Activated T-cell treated with anti-CD3 and anti-CD28 coated beads, Interleukin-2, amount 50 U/mL, for 72 hours (primary cell): Measurements from ENCODE around the gene NPBWR2. TPM values are rescaled to one million over a fixed set of nuclear protein-coding genes. Genes with fewer than 3 reads are reported as not detected.

ENCODE experiments used
- ATAC-seq, 2 donors: fragments of 150-1000 bp; cut with Tn5 transposase; replicated peaks in 1 of 2; 2 replicates each; pipeline ENCODE4 v1.10.0; 2021; ENCODE audit warnings: moderate library complexity in 2 of 2, mild to moderate bottlenecking in 1 of 2
- DNase-seq, 2 donors: peaks; one replicate each; pipeline ENCODE4 v3.0.0; 2021 to 2022; ENCODE audit warnings: mixed read lengths in 1 of 2
- H3K27ac Mint-ChIP-seq: one replicate; pipeline ENCODE4 v1.8.0; 2022; ENCODE audit warnings: mild to moderate bottlenecking, moderate library complexity, mixed read lengths
- H3K27me3 Mint-ChIP-seq: one replicate; pipeline ENCODE4 v1.8.0; 2022; ENCODE audit warnings: low read depth, mixed read lengths
- H3K36me3 Mint-ChIP-seq, 2 donors: one replicate each; pipeline ENCODE4 v1.8.0; 2022; ENCODE audit warnings: mixed read lengths in 2 of 2, mild to moderate bottlenecking in 1 of 2; ENCODE audit not compliant: insufficient read depth in 2 of 2
- H3K4me1 Mint-ChIP-seq: one replicate; pipeline ENCODE4 v1.8.0; 2022; ENCODE audit warnings: low read depth, mixed read lengths
- H3K4me3 Mint-ChIP-seq, 2 donors: one replicate each; pipeline ENCODE4 v1.8.0; 2022; ENCODE audit warnings: mild to moderate bottlenecking in 2 of 2, mixed read lengths in 2 of 2, moderate library complexity in 2 of 2
- H3K9me3 Mint-ChIP-seq, 2 donors: one replicate each; pipeline ENCODE4 v1.8.0; 2022; ENCODE audit warnings: mixed read lengths in 2 of 2
- total RNA-seq, 2 donors: library from RNA; stranded (reverse); gene quantifications; one replicate each; pipeline ENCODE4 v1.2.3, GENCODE V29; 2022

NPBWR2 gene
- total RNA-seq, 2 donors from 2014 or later = not detected

DNA sequence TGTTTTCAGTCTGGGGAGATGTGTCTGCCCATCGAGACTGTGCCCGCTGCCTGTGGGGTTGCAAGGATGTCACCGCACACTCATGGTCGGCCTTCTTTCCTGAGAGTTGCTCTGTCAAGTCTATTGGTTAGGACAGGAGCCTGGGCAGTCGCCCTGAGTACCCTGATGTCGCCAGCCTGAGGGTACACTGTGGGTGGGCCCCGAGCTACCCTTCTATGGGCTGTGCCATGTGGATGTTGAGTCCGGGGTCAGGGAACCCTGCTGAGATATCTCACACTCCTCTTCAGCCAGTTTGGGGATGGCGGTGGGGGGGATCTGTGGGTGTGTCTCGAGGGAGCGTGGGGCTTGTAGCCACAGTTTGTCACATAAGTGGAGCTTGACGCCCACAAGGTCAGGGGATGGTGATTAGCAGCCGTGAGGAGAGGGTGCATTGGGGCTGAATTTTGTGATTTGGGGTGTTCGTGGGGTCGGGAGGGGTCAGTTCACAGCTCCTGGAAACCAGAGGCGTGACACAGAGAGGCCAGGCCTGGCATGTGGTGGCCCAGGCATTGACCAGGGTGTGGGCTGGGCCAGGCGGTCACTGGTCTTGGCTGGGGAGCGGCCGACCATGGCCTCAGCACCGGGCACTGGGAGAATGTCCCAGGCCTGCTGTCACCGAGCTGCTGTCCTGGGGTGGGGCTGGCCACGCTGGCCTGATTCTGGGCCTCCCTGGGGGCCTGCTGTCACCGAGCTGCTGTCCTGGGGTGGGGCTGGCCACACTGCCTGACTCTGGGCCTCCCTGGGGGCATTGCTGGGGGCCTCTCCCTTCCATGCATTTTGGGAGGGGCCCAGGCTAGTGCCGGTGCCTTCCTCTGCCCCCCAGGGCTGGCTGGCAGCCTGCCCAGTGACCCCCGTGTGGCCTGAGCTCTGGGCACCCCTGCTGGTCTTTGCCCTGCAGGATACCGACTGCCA, 1.6 kb upstream of the NPBWR2 start:
- Mint-ChIP-seq H3K27me3 (no peaks in the 10 kb centered on the region), H3K36me3 (no peaks in the 10 kb centered on the region), H3K4me1 (no peaks in the 10 kb centered on the region), H3K4me3 (no peak overlapping the region), H3K9me3 (no peaks in the 10 kb centered on the region), H3K27ac (no peak overlapping the region)
- DNase-seq = no peak
- ATAC-seq = no peak

DNA sequence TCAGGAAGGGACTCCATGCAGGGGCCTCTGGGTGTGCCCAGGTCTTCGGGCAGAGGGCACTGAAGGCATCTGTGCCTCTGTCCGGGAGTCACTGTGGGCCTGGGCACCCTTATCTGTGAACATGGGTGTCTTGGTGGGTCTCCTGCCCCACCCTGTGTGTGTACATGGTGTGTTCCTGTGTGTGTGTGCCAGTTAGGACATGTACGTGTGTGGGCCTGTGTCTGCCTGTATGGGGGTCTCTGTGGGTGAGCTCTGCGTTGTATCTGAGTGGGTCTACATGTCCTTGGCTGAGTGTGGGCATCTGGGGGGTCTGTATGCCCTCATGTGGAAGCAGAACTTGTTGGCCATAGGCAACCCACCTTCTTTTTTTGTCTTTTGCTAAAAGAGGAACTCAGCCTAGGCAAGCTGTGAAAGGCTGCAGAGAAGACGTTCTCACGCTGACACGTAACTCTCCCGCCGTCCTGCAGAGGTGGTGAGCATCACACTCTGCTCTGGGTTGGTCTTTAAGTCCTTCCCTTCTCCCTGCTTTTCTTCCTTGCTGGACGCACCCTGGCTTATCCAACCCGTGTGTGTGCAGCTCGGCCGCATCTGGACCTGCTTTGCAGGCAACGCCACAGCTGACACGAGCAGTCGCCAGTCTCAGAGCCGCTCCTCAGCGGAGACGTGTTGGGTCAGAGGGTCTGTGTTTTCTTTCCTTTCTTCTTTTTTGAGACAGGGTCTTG, 532 bp upstream of the NPBWR2 start:
- Mint-ChIP-seq H3K4me3 (no peak overlapping the region), H3K9me3 (no peaks in the 10 kb centered on the region), H3K4me1 (peaks cover under 1% of the 10 kb centered on the region), H3K36me3 (no peaks in the 10 kb centered on the region), H3K27me3 (peaks cover 11% of the 10 kb centered on the region), H3K27ac (no peak overlapping the region)
- ATAC-seq (peak in 1 of 2 donors; percentile 21), DNase-seq (no peak)

GRCh38 chr20:64106435-64106961, 867 bp downstream of the NPBWR2 start:
- peaks cover 16% of the 10 kb centered on the region for H3K27me3 Mint-ChIP-seq
- peaks cover 5% of the 10 kb centered on the region for H3K4me1 Mint-ChIP-seq
- ATAC-seq (no peak), DNase-seq (no peak)
- H3K36me3 Mint-ChIP-seq = no peaks in the 10 kb centered on the region
- no peak overlapping the region for H3K27ac Mint-ChIP-seq
- no peak overlapping the region for H3K4me3 Mint-ChIP-seq
- no peaks in the 10 kb centered on the region for H3K9me3 Mint-ChIP-seq

DNA sequence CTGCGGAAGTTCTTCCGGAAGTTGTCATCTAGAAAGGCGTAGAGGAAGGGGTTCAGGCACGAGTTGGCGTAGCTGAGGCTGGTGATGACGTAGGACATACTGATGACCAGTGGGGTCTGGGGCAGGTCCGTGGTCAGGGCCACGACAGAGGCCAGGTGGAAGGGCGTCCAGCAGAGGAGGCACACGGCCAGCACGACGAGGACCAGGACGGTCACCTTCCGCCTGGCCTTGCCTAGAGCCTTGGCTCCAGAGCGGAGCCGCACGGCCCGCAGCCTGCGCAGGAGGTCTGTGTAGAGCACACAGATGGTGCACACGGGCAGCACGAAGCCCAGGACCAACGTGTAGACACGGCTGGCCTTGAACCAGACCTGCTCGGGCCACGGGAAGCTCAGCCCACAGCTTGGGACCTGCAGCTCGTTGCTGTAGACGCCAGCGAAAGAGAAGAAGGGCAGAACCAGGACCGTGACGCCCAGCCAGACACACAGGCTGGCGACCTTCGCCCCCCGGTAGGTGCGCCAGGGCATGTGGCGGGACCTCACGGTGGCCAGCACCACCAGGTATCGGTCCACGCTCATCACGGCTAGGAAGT, 1.4 kb downstream of the NPBWR2 start:
- no peaks in the 10 kb centered on the region for H3K9me3 Mint-ChIP-seq
- DNase-seq (no peak), ATAC-seq (no peak)
- H3K4me3 Mint-ChIP-seq = no peak overlapping the region
- H3K27me3 Mint-ChIP-seq = peaks cover 21% of the 10 kb centered on the region
- no peak overlapping the region for H3K27ac Mint-ChIP-seq
- H3K4me1 Mint-ChIP-seq = peaks cover 10% of the 10 kb centered on the region
- H3K36me3 Mint-ChIP-seq = no peaks in the 10 kb centered on the region

GRCh38 chr20:64104667-64105451, 2.5 kb downstream of the NPBWR2 start:
- H3K36me3 Mint-ChIP-seq = no peaks in the 10 kb centered on the region
- H3K4me1 Mint-ChIP-seq = peaks cover 20% of the 10 kb centered on the region
- ATAC-seq (no peak), DNase-seq (no peak)
- no peak overlapping the region for H3K27ac Mint-ChIP-seq
- H3K9me3 Mint-ChIP-seq = no peaks in the 10 kb centered on the region
- H3K4me3 Mint-ChIP-seq = no peak overlapping the region
- peaks cover 23% of the 10 kb centered on the region for H3K27me3 Mint-ChIP-seq

- DNase-seq = no peak
- peaks cover 20% of the 10 kb centered on the region for H3K4me1 Mint-ChIP-seq
- H3K9me3 Mint-ChIP-seq = no peaks in the 10 kb centered on the region
- no peaks in the 10 kb centered on the region for H3K36me3 Mint-ChIP-seq
- no peak overlapping the region for H3K4me3 Mint-ChIP-seq
- peaks cover 23% of the 10 kb centered on the region for H3K27me3 Mint-ChIP-seq
- ATAC-seq = no peak
- no peak overlapping the region for H3K27ac Mint-ChIP-seq
These were observed 3.3 kb downstream of the NPBWR2 start for GRCh38 chr20:64103871-64104666.

- no peak overlapping the region for H3K27ac Mint-ChIP-seq
These were observed 4.6 kb downstream of the NPBWR2 start for GRCh38 chr20:64102647-64103354.

GRCh38 chr20:64101731-64102621, 5.4 kb downstream of the NPBWR2 start:
- peak; percentile 80 to 87 for DNase-seq
- peaks cover 20% of the 10 kb centered on the region for H3K4me1 Mint-ChIP-seq

More at GRCh38 chr20:64102647-64103354, 4.6 kb downstream of the NPBWR2 start:
- Mint-ChIP-seq H3K9me3 (no peaks in the 10 kb centered on the region), H3K4me1 (peaks cover 20% of the 10 kb centered on the region), H3K27me3 (peaks cover 23% of the 10 kb centered on the region), H3K4me3 (peak overlapping the region; percentile 67 to 77), H3K36me3 (no peaks in the 10 kb centered on the region)
- DNase-seq = no peak
- peak; percentile 2 to 5 for ATAC-seq

DNA sequence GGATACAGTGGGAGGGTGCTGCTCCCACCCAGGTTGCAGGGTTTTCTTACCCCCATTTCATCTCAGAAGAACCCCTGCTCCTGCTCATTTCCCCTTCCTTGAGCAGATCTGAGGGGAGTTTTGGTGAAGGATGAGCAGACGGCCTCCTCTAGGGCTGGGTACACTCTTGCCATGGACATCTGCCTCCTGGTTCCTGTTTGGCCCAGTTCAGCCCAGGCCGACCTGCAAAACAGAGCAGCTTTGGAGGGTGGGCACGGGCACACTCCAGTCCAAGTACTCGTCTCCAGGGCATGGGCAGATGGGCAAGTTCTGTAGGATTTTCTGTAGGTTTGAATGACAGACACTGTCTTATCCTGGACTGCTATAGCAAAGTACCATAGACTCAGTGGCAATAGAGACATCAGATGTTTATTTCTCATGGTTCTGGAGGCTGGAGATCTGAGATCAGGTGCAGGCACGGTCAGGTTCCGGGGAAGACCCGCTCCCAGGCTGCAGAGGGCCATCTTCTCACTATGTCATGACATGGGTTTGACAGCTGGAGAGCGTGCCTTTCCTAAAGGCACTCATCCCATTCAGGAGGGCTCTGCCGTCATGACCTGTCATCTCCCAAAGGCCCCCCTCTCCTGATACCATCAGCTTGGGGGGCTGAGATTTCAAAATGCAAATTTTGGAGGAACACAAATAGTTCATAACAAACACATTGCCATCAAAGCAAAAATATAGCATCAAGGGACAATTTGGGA, 6.2 kb downstream of the NPBWR2 start:
- H3K27me3 Mint-ChIP-seq = peaks cover 23% of the 10 kb centered on the region
- H3K4me1 Mint-ChIP-seq = peaks cover 20% of the 10 kb centered on the region
- H3K9me3 Mint-ChIP-seq = peaks cover 4 to 5% of the 10 kb centered on the region in 2 donors
- DNase-seq (no peak), ATAC-seq (no peak)
- peaks cover 2 to 5% of the 10 kb centered on the region in 2 donors for H3K36me3 Mint-ChIP-seq
- H3K27ac Mint-ChIP-seq = no peak overlapping the region
- H3K4me3 Mint-ChIP-seq = peak overlapping the region; percentile 50 to 64

More at GRCh38 chr20:64101731-64102621, 5.4 kb downstream of the NPBWR2 start:
- no peaks in the 10 kb centered on the region for H3K9me3 Mint-ChIP-seq
- peak; percentile 89 to 94 for ATAC-seq
- H3K4me3 Mint-ChIP-seq = peak overlapping the region; percentile 50 to 77
- peaks cover 23% of the 10 kb centered on the region for H3K27me3 Mint-ChIP-seq
- no peaks in the 10 kb centered on the region for H3K36me3 Mint-ChIP-seq
- no peak overlapping the region for H3K27ac Mint-ChIP-seq

DNA sequence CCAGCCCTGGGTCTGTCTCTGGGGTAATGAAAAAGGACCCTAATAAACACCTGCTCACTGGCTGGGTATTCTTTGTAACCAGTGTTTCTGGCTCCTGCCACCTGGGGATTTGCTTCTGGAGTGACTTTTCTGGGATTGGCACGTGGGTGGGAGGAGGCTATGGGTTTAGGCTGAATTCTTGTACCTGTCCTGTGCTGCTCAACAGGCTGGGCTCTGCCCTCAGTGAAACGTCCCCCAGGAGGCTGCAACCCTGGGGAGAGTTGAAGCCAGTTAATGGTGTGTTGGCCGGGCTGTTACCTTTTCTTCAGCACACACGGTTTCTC, 6.8 kb downstream of the NPBWR2 start:
- ATAC-seq (no peak), DNase-seq (no peak)
- Mint-ChIP-seq H3K9me3 (peaks cover 4 to 5% of the 10 kb centered on the region in 2 donors), H3K36me3 (peaks cover 2 to 5% of the 10 kb centered on the region in 2 donors), H3K27ac (no peak overlapping the region), H3K4me3 (no peak overlapping the region), H3K27me3 (peaks cover 23% of the 10 kb centered on the region), H3K4me1 (peaks cover 20% of the 10 kb centered on the region)
